ENCODE results near the gene SSX2IP.
"Not testable (repeated sequence)": the region's sequence is repeated elsewhere in the genome, so short reads cannot be mapped to it uniquely, and the experiment has no call there.

Gene SSX2IP, protein sequence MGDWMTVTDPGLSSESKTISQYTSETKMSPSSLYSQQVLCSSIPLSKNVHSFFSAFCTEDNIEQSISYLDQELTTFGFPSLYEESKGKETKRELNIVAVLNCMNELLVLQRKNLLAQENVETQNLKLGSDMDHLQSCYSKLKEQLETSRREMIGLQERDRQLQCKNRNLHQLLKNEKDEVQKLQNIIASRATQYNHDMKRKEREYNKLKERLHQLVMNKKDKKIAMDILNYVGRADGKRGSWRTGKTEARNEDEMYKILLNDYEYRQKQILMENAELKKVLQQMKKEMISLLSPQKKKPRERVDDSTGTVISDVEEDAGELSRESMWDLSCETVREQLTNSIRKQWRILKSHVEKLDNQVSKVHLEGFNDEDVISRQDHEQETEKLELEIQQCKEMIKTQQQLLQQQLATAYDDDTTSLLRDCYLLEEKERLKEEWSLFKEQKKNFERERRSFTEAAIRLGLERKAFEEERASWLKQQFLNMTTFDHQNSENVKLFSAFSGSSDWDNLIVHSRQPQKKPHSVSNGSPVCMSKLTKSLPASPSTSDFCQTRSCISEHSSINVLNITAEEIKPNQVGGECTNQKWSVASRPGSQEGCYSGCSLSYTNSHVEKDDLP

DNA sequence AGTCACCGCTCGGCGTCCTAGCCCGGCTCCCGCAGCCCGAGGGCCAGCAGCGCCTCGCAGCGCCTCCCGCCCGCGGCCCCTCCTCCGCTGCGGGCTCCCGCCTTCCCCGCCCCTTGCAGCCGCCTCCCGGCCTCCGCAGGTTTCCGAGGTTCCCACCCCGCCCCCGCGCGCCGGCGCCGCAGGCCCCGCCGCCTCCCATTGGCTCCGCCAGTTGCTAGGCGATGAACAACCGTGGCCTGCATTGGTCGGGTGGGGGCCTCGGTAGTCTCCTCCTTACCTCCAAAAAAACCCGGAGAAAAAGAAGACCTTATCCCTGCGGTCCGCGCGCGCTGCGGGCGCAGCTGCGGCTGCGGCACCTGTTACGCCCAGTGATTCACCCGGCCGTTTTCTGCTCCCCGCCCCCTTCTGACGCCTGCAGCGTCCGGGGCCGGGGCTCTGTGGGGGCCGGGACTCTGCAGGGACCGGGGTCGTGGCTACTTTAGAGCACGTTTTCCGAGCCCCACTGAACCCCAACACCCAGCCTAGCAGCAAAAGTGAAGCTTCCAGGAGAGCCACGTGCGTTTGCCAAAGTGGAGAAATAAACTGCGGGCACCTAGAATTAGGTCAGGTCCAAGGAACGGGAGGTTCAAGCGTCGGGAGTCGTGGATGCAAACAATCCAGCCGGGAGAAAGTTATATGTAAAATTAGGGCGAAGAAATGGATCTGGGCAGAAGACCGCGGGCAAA is at the start of gene SSX2IP:
TSS of gene SSX2IP (minus strand) at position 65 of the 725 bp plus-strand sequence. CDS start 19,242 bp downstream, outside the sequence.
- DNase-seq, result peak; percentile 100

DNA sequence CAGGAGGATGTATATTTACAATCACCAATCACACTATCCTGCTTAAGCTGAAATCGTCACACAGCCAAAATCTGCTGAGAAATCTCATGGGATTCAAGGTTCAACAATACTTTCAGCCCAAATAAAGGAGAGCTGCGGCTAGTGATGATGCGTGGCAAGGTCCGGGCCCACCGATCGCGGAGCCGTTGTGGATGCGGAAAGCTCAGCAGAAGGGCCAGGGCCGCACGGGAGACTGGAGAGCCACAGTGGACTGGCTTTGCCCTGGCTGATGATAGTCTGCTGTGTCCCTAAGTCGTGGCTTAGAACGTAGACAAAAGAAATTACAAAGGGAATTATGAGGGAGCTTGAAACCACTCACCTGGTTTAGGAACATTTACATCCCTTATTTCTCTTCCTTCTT is 48.0 kb upstream of the SSX2IP start:
- DNase-seq, result no peak

- DNase-seq, result no peak
Measured at GRCh38 chr1:84737590-84737989, 47.3 kb upstream of the SSX2IP start.

DNA sequence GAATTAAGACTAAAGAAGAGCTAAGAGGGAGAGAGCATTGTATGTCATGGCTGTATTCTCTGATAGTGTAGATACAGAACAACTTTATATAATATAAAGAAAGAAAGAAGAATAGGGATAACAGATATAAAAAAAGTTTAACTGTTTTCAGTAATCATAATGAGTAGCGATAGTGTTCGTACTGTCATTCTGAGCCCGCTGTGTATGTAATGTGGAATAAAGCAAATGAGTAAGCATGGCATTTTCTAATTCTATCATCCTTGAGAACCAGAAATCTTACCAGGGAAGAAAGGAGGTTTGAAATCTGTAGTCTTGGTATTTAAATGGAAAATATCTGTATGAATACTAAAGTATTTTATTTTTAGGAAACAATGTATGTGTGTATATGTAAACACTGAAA is 46.7 kb upstream of the SSX2IP start:
- no peak for DNase-seq

DNA sequence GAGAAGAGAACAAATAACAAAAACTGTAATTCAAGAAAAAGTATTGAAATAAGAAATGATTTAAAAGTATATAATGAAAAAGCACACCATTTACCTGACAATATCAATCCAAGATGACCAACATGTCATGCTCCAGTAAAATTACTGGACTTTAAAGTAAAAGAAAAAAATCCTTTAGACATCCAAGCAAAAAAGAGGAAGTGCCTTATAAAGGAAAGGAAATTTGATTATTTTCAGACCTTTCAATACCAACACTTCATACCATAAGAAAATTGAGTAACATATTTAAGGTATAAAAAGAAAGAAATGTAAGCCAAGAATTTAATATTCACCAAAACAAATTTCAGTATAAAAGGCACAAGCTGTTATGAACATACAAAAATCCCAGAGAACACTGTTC is 46.2 kb upstream of the SSX2IP start:
- no peak for DNase-seq

- no peak for DNase-seq
Measured at GRCh38 chr1:84735483-84735882, 45.2 kb upstream of the SSX2IP start.

- DNase-seq, result no peak
Measured at GRCh38 chr1:84732520-84732919, 42.3 kb upstream of the SSX2IP start.

DNA sequence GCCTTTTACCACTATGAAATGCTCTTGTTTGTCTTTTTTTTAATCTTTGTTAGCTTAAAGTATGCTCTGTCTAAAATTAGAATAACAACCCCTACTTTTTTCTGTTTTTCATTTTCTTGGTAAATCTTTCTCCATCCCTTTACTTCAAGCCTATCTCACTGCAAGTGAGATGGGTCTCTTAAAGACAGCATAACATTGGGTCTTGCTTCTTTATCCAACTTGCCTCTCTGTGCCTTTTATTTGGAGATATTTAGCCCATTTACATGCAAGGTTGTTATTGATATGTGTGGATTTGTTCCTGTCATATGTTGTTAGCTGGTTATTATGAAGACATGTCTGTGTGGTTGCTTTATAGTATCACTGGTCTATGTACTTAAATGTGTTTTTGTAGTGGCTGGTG is 41.3 kb upstream of the SSX2IP start:
- no peak for DNase-seq

DNA sequence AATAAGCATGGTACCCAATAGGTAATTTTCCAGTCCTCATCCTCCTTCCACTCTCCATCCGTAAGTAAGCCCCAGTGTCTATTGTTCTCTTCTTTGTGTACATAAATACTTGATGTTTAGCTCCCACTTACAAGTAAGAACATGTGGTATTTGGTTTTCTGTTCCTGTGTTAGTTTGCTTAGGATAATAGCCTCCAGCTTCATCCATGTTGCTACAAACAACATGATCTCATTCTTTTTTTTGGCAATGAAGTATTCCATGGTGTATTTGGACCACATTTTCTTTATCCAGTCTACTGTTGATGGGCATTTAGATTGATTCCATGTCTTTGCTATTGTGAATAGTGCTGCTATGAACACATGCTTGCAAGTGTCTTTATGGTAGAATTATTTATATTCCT is 37.5 kb upstream of the SSX2IP start:
- DNase-seq, result not testable (repeated sequence)

- no peak for DNase-seq
Measured at GRCh38 chr1:84726593-84727499, 36.6 kb upstream of the SSX2IP start.

DNA sequence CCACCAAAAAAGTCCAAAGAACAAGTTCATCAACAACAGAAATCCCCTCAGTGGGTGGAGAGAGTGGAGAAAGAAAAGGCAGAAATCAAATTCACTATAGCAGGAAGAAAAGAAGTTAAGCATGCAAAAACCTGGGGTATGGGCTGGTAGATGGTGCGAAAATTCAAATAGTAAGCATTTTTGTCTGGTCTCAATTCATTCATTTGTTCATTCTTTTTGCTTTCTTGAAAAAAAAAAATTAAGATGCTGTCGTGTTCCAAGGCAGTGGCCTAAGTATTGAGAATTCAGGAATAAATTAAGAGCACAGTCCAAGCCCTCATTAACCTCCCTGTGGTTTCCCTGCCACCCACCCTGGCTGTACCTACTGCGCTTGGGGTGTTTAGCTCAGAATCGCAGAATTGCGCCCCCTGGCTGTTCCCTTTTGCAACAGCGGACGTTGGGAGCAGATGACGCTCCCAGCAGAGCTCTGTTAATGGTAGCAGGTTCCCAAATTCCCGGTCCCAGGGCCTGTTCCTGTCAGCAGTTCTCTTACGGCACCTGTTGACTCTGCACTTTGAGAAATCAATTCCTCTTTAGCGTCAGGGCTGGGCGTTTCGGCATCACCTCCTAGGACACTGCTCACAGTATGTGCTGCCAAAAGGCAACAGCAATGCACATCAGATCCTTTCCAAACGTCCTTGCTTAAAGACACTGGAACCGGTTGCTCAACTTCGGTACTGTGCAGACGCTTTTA is 34.0 kb upstream of the SSX2IP start:
- DNase-seq, result peak; percentile 75

- DNase-seq, result no peak
Measured at GRCh38 chr1:84722794-84723193, 32.5 kb upstream of the SSX2IP start.

DNA sequence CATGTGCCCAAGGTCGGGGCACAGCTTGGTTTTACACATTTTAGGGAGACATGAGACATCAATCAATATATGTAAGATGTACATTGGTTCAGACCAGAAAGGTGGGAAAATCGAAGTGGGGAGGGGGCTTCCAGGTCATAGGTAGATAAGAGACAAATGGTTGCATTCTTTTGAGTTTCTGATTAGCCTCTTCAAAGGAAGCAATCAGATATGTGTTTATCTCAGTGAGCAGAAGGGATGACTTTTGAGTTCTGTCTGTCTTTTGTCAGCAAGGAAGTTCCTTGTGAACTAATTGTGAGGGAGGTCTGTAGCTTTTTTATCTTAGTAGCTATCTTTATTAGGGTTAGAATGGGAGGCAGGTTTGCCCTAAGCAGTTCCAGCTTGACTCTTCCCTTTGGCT is 31.6 kb upstream of the SSX2IP start:
- not testable (repeated sequence) for DNase-seq

GRCh38 chr1:84721152-84721551 is 30.9 kb upstream of the SSX2IP start:
- no peak for DNase-seq

- no peak for DNase-seq
Measured at GRCh38 chr1:84720221-84720780, 30.0 kb upstream of the SSX2IP start.

- no peak for DNase-seq
Measured at GRCh38 chr1:84719543-84720217, 29.4 kb upstream of the SSX2IP start.

GRCh38 chr1:84715342-84716019 is 25.2 kb upstream of the SSX2IP start:
- DNase-seq, result no peak

- no peak for DNase-seq
Measured at GRCh38 chr1:84712276-84712874, 22.1 kb upstream of the SSX2IP start.

GRCh38 chr1:84711869-84712268 is 21.6 kb upstream of the SSX2IP start:
- DNase-seq, result no peak

- no peak for DNase-seq
Measured at GRCh38 chr1:84711121-84711520, 20.9 kb upstream of the SSX2IP start.
